Gastrocnemius medialis (tissue), 4 donors: ENCODE measurements around the gene KRTAP5-3. TPM values are rescaled to one million over a fixed set of nuclear protein-coding genes. Genes with fewer than 3 reads are reported as not detected.
A peak's percentile ranks its signal among the peaks of the same experiment; 100 is the strongest.

ENCODE experiments used
- ATAC-seq, 2 donors: fragments of 150-250 bp; one replicate each; pipeline ENCODE4 v1.9.1; 2016
- DNase-seq, 2 donors: peaks; one replicate each; pipeline ENCODE4 v3.0.0-alpha.2; 2019
- H3K27ac ChIP-seq, 4 donors: fragments of 200-600 bp; sonication (generic); 1 replicate in 1 of 4; 2 replicates in 3 of 4; pipeline ENCODE4 v1.5.1; 2016 to 2018; ENCODE audit warnings: mild to moderate bottlenecking in 2 of 4, moderate library complexity in 1 of 4
- H3K27me3 ChIP-seq, 3 donors: fragments of 200-600 bp; sonication (generic) in 2 of 3; 1 replicate in 1 of 3; 2 replicates in 2 of 3; pipeline versions ENCODE4 v1.5.1 to v1.6.0; 2016 to 2019; ENCODE audit warnings: mild to moderate bottlenecking in 1 of 3, moderate library complexity in 1 of 3
- H3K36me3 ChIP-seq, 2 donors: fragments of 200-600 bp; sonication (generic) in 1 of 2; one replicate each; pipeline ENCODE4 v1.5.1; 2017 to 2018
- H3K4me1 ChIP-seq, 2 donors: fragments of 200-600 bp; sonication (generic) in 1 of 2; one replicate each; pipeline ENCODE4 v1.5.1; 2016 to 2017; ENCODE audit warnings: mild to moderate bottlenecking in 2 of 2
- H3K4me3 ChIP-seq, 4 donors: fragments of 200-600 bp; sonication (generic) in 3 of 4; 1 replicate in 1 of 4; 2 replicates in 3 of 4; pipeline ENCODE4 v1.5.1; 2016 to 2019; ENCODE audit warnings: mild to moderate bottlenecking in 2 of 4
- H3K9me3 ChIP-seq, 3 donors: fragments of 200-600 bp; sonication (generic) in 2 of 3; 1 replicate in 1 of 3; 2 replicates in 2 of 3; pipeline ENCODE4 v1.5.1; 2016 to 2019
- CTCF ChIP-seq, 5 experiments: fragments of 450-650 bp in 3 of 5; fragments of 200-600 bp in 2 of 5; sonication (generic) in 2 of 5; IDR thresholded peaks in 4 of 5; conservative IDR thresholded peaks in 1 of 5; 1 replicate in 4 of 5; 2 replicates in 1 of 5; pipeline ENCODE4 v1.5.1; 2016 to 2019; ENCODE audit warnings: antibody characterized with exemption in 5 of 5, mild to moderate bottlenecking in 3 of 5, moderate library complexity in 3 of 5
- POLR2A ChIP-seq, 2 donors: fragments of 450-650 bp; IDR thresholded peaks; one replicate each; pipeline ENCODE4 v1.6.1; 2017; ENCODE audit warnings: antibody characterized with exemption in 2 of 2, mild to moderate bottlenecking in 2 of 2, moderate library complexity in 2 of 2
- in situ Hi-C, 4 donors: fragments of 200-750 bp; cut with MboI; loops; one replicate each; pipeline versions ENCODE4 v1.15.0 to v1.8.0; 2017; ENCODE audit warnings: low sequenced_read_pairs in 4 of 4
- intact Hi-C: fragments of 100-400 bp; cut with DNase I; formaldehyde crosslinking; loops from one replicate; pipeline ENCODE4 v1.15.1; 2023; ENCODE audit warnings: low total_unique reads
- total RNA-seq, 4 donors: library from RNA; depleted of rRNA; stranded (reverse); fragments of >200 nt; gene quantifications; one replicate each; pipeline versions ENCODE4 v1.1.0 to v1.2.3, GENCODE V29; 2016

Gene KRTAP5-3
- total RNA-seq, 4 donors from 2014 or later: not detected

- peak; percentile 86 to 89 for DNase-seq
- Histone ChIP-seq H3K36me3 (no peaks in the 10 kb centered on the region), H3K27ac (peak within 1 kb of the TSS; percentile 85 to 91 (median 88)), H3K4me1 (peaks cover 5 to 54% of the 10 kb centered on the region in 2 donors), H3K27me3 (no peaks in the 10 kb centered on the region), H3K9me3 (no peaks in the 10 kb centered on the region), H3K4me3 (peak within 1 kb of the TSS; percentile 59 to 83 (median 68))
- intact Hi-C loops (loop anchor here (1.0 to 5.0 kb wide), 2 partner anchors 13 to 260 kb away; no protein-coding TSS in a partner anchor), in situ Hi-C loops (no loop called here)
- TF ChIP-seq POLR2A (IDR thresholded peaks at IDR 0.05): peak; percentile 78 to 86
- no peak for TF ChIP-seq CTCF (IDR thresholded peaks at IDR 0.05 in 4 of 5, conservative IDR thresholded peaks at IDR 0.05 in 1 of 5)
- peak; percentile 76 to 81 for ATAC-seq
These were observed 35.8 kb downstream of the KRTAP5-3 start, which contains the start of gene DUSP8 for GRCh38 chr11:1572197-1573076. Gene DUSP8, minus strand, starts transcription at chr11:1572271. Its CDS starts 6,445 bp downstream, at chr11:1565826.

GRCh38 chr11:1571760-1572196, 36.5 kb downstream of the KRTAP5-3 start:
- DNase-seq (no peak), ATAC-seq (peak; percentile 13 to 28)
- no peak for TF ChIP-seq POLR2A (IDR thresholded peaks at IDR 0.05)
- no peak for TF ChIP-seq CTCF (IDR thresholded peaks at IDR 0.05 in 4 of 5, conservative IDR thresholded peaks at IDR 0.05 in 1 of 5)
- peak overlapping the region; percentile 54 to 79 (median 62) for H3K4me3 ChIP-seq
- H3K36me3 ChIP-seq: no peaks in the 10 kb centered on the region
- intact Hi-C loops: loop anchor here (1.0 to 5.0 kb wide), 2 partner anchors 12 to 259 kb away; no protein-coding TSS in a partner anchor
- in situ Hi-C loops: no loop called here
- no peaks in the 10 kb centered on the region for H3K27me3 ChIP-seq
- H3K9me3 ChIP-seq: no peaks in the 10 kb centered on the region
- peak overlapping the region; percentile 74 to 91 (median 84) for H3K27ac ChIP-seq
- peaks cover 5 to 61% of the 10 kb centered on the region in 2 donors for H3K4me1 ChIP-seq

- DNase-seq (no peak), ATAC-seq (no peak)
- in situ Hi-C loops (no loop called here), intact Hi-C loops (loop anchor here (5.0 kb wide), 1 partner anchor 259 kb away; no protein-coding TSS in a partner anchor)
- Histone ChIP-seq H3K27me3 (no peaks in the 10 kb centered on the region), H3K9me3 (no peaks in the 10 kb centered on the region), H3K4me1 (peaks cover 5 to 67% of the 10 kb centered on the region in 2 donors), H3K27ac (peak overlapping the region; percentile 74 to 91 (median 84)), H3K36me3 (no peaks in the 10 kb centered on the region), H3K4me3 (peak overlapping the region; percentile 54 to 79 (median 62))
- TF ChIP-seq CTCF (IDR thresholded peaks at IDR 0.05 in 4 of 5, conservative IDR thresholded peaks at IDR 0.05 in 1 of 5) (no peak), POLR2A (IDR thresholded peaks at IDR 0.05) (no peak)
These were observed 37.1 kb downstream of the KRTAP5-3 start for GRCh38 chr11:1570896-1571759.

- no peaks in the 10 kb centered on the region for H3K27me3 ChIP-seq
- TF ChIP-seq CTCF (IDR thresholded peaks at IDR 0.05 in 4 of 5, conservative IDR thresholded peaks at IDR 0.05 in 1 of 5) (no peak), POLR2A (IDR thresholded peaks at IDR 0.05) (no peak)
- H3K9me3 ChIP-seq: no peaks in the 10 kb centered on the region
- intact Hi-C loops: loop anchor here (5.0 kb wide), 1 partner anchor 258 kb away; no protein-coding TSS in a partner anchor
- in situ Hi-C loops: no loop called here
- peak overlapping the region in 3 of 4 donors; percentile 83 to 91 (median 86) for H3K27ac ChIP-seq
- DNase-seq (no peak), ATAC-seq (no peak)
- peak overlapping the region in 2 of 4 donors; percentile 54 to 62 for H3K4me3 ChIP-seq
- peaks cover 5 to 74% of the 10 kb centered on the region in 2 donors for H3K4me1 ChIP-seq
- H3K36me3 ChIP-seq: no peaks in the 10 kb centered on the region
These were observed 37.8 kb downstream of the KRTAP5-3 start for GRCh38 chr11:1570531-1570895.
